MG63 (cell line): ENCODE data around the gene FGD6. TPM values are rescaled to one million over a fixed set of nuclear protein-coding genes. Genes with fewer than 3 reads are reported as not detected.
A peak's percentile ranks its signal among the peaks of the same experiment; 100 is the strongest.
"Not testable (repeated sequence)": the region's sequence is repeated elsewhere in the genome, so short reads cannot be mapped to it uniquely, and the experiment has no call there.

Experiments
- DNase-seq: peaks from one replicate; pipeline ENCODE4 v3.0.0-alpha.2; 2020
- H3K27me3 ChIP-seq: fragments of 250-450 bp; sonication (Bioruptor Pico); 2 replicates; pipeline ENCODE4 v1.5.1; 2020; ENCODE audit warnings: mild to moderate bottlenecking, moderate library complexity
- H3K36me3 ChIP-seq: fragments of 250-450 bp; sonication (Bioruptor Pico); 2 replicates; pipeline ENCODE4 v1.5.1; 2020; ENCODE audit warnings: mild to moderate bottlenecking, moderate library complexity
- H3K4me3 ChIP-seq: fragments of 250-450 bp; sonication (Bioruptor Pico); 2 replicates; pipeline ENCODE4 v1.5.1; 2020; ENCODE audit warnings: mild to moderate bottlenecking, moderate library complexity
- H3K9me3 ChIP-seq: fragments of 250-450 bp; sonication (Bioruptor Pico); 2 replicates; pipeline ENCODE4 v1.5.1; 2020; ENCODE audit warnings: mild to moderate bottlenecking, moderate library complexity
- total RNA-seq: library from RNA; depleted of rRNA; stranded (reverse); fragments of >200 nt; shearing (Covaris generic); gene quantifications from 2 replicates; pipeline ENCODE4 v1.2.3, GENCODE V29; 2014; ENCODE audit warnings: low replicate concordance

FGD6 gene
- total RNA-seq, 1 experiment from 2014 or later: 0.40 TPM

- no peak overlapping the region for H3K4me3 ChIP-seq
- H3K9me3 ChIP-seq: no peaks in the 10 kb centered on the region
- DNase-seq: no peak
- no peaks in the 10 kb centered on the region for H3K36me3 ChIP-seq
- H3K27me3 ChIP-seq: no peaks in the 10 kb centered on the region; the same call in 1 of the 2 replicates
Measured at GRCh38 chr12:95198914-95199313, 18.4 kb downstream of the FGD6 start.

DNA sequence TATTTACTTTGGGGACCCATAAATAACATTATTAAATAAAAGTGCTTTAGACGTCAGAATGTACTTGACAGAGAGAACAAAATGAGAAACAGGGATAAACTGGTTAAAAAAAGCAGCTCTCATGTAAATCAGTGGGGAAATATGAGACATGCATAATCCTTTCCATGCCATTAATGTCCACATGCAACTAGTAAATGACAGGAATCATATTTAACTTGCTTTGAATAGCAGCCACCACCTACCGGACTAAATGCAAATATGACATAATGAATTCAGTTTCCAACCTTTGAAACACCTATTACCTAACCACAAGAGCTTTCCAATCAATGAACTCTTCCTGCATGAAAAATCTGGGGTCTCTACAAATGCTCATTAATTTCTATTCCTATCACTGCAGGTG is 19.6 kb downstream of the FGD6 start:
- H3K27me3 ChIP-seq: no peaks in the 10 kb centered on the region; the same call in 1 of the 2 replicates

GRCh38 chr12:95196875-95197569 is 20.2 kb downstream of the FGD6 start:
- not testable (repeated sequence) for H3K27me3 ChIP-seq, DNase-seq, H3K36me3 ChIP-seq, H3K4me3 ChIP-seq, H3K9me3 ChIP-seq

More for the DNA sequence above, 19.6 kb downstream of the FGD6 start:
- no peak for DNase-seq
- Histone ChIP-seq H3K36me3 (no peaks in the 10 kb centered on the region), H3K4me3 (no peak overlapping the region), H3K9me3 (no peaks in the 10 kb centered on the region)

GRCh38 chr12:95195122-95195521 is 22.1 kb downstream of the FGD6 start:
- Histone ChIP-seq H3K27me3 (no peaks in the 10 kb centered on the region; the same call in 1 of the 2 replicates), H3K9me3 (no peaks in the 10 kb centered on the region), H3K36me3 (no peaks in the 10 kb centered on the region), H3K4me3 (no peak overlapping the region)
- no peak for DNase-seq

DNA sequence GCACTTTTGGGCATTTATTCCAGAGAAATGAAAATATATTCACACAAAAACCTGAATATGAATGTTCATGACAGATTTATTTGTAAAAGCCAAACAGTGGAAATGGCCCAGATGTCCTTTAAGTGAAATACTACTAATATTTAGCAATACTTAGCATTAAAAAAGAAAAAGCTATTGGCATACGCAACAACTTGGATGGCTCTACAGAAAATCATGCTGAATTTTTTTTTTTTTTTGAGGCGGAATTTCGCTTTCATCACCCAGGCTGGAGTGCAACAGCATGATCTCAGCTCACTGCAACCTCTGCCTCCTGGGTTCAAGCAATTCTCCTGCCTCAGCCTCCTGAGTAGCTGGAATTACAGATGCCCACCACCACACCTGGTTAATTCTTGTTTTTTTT is 24.1 kb downstream of the FGD6 start:
- DNase-seq: no peak
- Histone ChIP-seq H3K9me3 (no peaks in the 10 kb centered on the region), H3K27me3 (no peaks in the 10 kb centered on the region; the same call in 1 of the 2 replicates), H3K4me3 (no peak overlapping the region), H3K36me3 (no peaks in the 10 kb centered on the region)

DNA sequence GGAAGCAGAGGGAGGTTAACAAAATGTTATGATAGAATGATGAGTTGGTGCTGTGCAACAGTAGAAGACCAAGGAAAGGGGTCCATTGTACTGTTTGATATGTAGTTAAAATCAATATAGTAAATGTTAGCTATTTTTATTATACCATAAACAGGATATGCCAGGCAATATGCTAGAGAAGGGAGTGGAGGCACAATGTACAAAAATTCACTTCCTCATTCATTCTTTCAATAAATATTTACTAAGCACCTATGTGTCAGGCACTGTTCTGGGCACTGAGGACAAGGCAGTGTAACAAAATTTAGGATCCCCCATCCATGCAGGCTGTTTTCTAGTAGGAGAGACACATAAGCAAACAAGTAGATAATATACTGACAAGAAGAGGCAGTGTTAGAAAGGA is 25.0 kb downstream of the FGD6 start:
- no peaks in the 10 kb centered on the region for H3K9me3 ChIP-seq
- H3K27me3 ChIP-seq: no peaks in the 10 kb centered on the region
- no peak overlapping the region for H3K4me3 ChIP-seq
- DNase-seq: no peak
- no peaks in the 10 kb centered on the region for H3K36me3 ChIP-seq

- no peaks in the 10 kb centered on the region for H3K9me3 ChIP-seq
- no peak for DNase-seq
- no peaks in the 10 kb centered on the region for H3K36me3 ChIP-seq
- no peak overlapping the region for H3K4me3 ChIP-seq
- H3K27me3 ChIP-seq: no peaks in the 10 kb centered on the region
Measured at GRCh38 chr12:95191060-95191696, 26.1 kb downstream of the FGD6 start.

- Histone ChIP-seq H3K36me3 (no peaks in the 10 kb centered on the region), H3K27me3 (no peaks in the 10 kb centered on the region), H3K4me3 (no peak overlapping the region), H3K9me3 (no peaks in the 10 kb centered on the region)
- no peak for DNase-seq
Measured at GRCh38 chr12:95187865-95188415, 29.3 kb downstream of the FGD6 start.

GRCh38 chr12:95185854-95186253 is 31.4 kb downstream of the FGD6 start:
- DNase-seq: no peak
- Histone ChIP-seq H3K9me3 (no peaks in the 10 kb centered on the region), H3K27me3 (no peaks in the 10 kb centered on the region), H3K4me3 (no peak overlapping the region), H3K36me3 (no peaks in the 10 kb centered on the region)

- no peak for DNase-seq
- Histone ChIP-seq H3K4me3 (no peak overlapping the region), H3K27me3 (no peaks in the 10 kb centered on the region), H3K36me3 (no peaks in the 10 kb centered on the region), H3K9me3 (no peaks in the 10 kb centered on the region)
Measured at GRCh38 chr12:95185072-95185471, 32.2 kb downstream of the FGD6 start.

DNA sequence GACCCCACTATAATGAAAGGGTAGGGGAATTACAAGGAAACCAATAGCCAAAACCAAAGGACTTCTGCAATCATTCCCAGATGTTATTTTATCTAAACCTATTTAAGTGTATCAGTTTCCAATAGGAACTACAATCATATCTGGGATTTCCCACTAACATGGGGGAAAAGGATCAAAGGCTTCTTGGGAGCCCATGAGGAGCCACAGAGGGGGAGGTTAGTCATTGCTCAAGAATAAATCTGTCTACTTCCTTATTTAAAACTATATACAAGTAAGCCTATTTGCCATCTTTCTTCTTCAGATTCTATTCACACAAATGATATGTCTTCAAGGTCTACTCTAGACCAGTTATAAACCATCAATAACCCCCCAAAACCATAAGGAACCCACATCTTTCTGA is 33.1 kb downstream of the FGD6 start:
- no peaks in the 10 kb centered on the region for H3K27me3 ChIP-seq
- no peaks in the 10 kb centered on the region for H3K36me3 ChIP-seq
- H3K4me3 ChIP-seq: no peak overlapping the region
- H3K9me3 ChIP-seq: no peaks in the 10 kb centered on the region
- no peak for DNase-seq

- Histone ChIP-seq H3K36me3 (no peaks in the 10 kb centered on the region), H3K4me3 (no peak overlapping the region), H3K27me3 (no peaks in the 10 kb centered on the region), H3K9me3 (no peaks in the 10 kb centered on the region)
- peak; percentile 27 for DNase-seq
Measured at GRCh38 chr12:95182868-95183415, 34.3 kb downstream of the FGD6 start.

GRCh38 chr12:95181103-95181502 is 36.2 kb downstream of the FGD6 start:
- H3K27me3 ChIP-seq: no peaks in the 10 kb centered on the region
- H3K36me3 ChIP-seq: no peaks in the 10 kb centered on the region
- no peak for DNase-seq
- H3K9me3 ChIP-seq: no peaks in the 10 kb centered on the region
- H3K4me3 ChIP-seq: no peak overlapping the region

DNA sequence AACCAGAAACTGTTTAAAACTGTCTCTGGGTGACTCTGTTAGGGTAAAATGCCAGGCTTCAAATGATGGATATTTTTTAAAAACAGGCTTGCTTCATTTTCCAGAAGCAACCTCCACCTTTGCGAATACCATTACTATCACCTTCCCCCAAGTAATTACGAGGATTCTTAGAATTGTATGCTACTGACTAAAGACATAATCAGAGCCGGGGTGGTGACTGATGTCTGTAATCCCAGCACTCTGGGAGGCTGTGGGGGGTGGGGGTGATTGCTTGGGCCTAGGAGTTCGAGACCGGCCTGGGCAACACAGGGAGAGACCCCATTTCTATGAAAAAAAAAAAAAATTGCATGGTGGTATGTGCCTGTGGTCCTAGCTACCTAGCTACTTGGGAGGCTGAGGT is 38.3 kb downstream of the FGD6 start:
- Histone ChIP-seq H3K9me3 (no peaks in the 10 kb centered on the region), H3K27me3 (no peaks in the 10 kb centered on the region), H3K36me3 (no peaks in the 10 kb centered on the region), H3K4me3 (no peak overlapping the region)
- DNase-seq: no peak

DNA sequence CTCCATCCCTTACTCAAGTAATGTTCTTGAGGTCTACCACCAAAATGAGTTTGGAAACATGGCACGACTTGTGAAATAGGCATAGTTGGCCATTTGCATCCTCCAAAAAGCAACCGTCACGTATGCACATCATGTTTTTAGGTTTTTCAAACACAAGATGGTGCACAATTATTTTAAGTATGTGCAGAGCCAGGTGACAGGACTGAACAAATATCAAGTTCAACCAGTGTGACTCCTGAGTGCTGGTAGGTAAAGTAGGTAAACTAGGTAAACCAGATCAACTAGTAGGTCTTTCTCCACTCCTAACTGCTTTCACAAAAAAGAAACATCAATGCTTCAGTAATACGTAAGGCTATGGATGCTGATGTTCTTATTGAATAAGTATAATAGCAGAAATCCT is 39.1 kb downstream of the FGD6 start:
- no peaks in the 10 kb centered on the region for H3K36me3 ChIP-seq
- no peaks in the 10 kb centered on the region for H3K9me3 ChIP-seq
- H3K27me3 ChIP-seq: no peaks in the 10 kb centered on the region
- H3K4me3 ChIP-seq: no peak overlapping the region
- no peak for DNase-seq

DNA sequence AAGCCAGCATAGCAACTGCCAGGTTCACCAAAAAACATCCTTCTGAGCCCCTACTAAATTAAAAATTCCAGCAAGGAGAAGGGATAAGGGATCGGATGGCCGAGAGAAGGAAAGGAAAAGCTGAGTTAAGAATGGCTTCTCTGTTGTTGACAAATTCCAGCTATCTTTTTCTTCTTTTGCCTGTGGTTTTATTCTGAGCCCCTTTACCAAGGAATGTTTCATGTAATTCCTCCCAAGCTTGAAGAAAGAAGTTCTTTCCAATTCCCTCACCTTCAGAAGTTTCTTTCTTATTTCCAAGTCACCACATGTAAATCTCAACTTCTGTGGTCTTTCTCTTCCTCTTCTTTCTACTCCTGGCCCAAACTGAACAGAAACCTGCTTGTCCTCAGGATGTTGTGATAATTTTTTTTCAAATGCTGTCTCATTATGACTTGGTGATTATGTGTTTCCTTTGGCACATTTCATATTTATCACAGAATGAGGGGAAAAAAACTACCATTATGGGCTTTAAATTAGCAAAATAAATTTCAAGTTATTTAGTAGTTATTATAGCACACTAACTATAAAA is 40.0 kb downstream of the FGD6 start:
- H3K36me3 ChIP-seq: no peaks in the 10 kb centered on the region
- H3K4me3 ChIP-seq: no peak overlapping the region
- no peak for DNase-seq
- H3K27me3 ChIP-seq: no peaks in the 10 kb centered on the region
- H3K9me3 ChIP-seq: no peaks in the 10 kb centered on the region
